SH-SY5Y (cell line): Measurements from ENCODE around the gene DKK1.

Experiments
- GATA2 ChIP-seq: IDR thresholded peaks from 2 replicates; pipeline ENCODE4 v1.6.1; 2011; ENCODE audit warnings: mild to moderate bottlenecking, low read depth, low read length
- GATA3 ChIP-seq: IDR thresholded peaks from 2 replicates; pipeline ENCODE4 v1.6.1; 2011; ENCODE audit warnings: low read depth, mild to moderate bottlenecking, low read length, moderate library complexity

Gene DKK1

DNA sequence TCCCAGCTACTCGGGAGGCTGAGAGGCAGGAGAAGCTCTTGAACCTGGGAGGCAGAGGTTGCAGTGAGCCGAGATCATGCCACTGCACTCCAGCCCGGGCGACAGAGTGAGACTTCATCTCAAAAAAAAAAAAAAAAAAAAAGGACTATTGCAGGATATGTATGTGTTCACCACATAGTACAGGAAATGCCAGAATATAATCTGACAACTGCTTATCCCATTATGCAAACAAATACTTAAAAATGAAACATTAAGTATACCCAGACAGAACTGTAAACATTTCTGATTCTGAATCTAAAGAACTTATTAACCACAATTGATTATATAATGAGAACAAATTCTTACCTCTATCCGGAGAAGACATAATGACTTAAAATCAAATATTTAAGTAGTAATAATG is 18.7 kb downstream of the DKK1 start:
- TF ChIP-seq GATA2 (no peak), GATA3 (no peak)

DNA sequence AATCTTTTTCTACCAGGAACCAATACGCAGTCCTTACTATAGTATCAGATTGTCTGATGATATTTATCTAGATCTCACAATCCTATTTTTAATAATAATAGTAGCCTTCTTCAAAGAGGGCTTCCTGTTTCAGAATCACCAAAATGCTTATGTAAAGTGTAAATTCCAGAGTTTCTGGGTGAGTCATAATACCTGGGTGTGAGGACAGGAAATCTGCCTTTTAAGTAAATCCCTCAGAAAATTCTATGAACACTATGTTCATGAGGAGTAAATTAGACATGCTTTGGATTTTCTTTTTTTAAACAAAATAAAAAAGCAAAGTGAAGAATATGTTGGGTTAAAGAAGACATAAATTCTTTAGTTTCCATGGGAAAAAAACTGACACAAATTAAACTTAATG is 20.5 kb downstream of the DKK1 start:
- TF ChIP-seq GATA2, result no peak
- TF ChIP-seq GATA3, result no peak

DNA sequence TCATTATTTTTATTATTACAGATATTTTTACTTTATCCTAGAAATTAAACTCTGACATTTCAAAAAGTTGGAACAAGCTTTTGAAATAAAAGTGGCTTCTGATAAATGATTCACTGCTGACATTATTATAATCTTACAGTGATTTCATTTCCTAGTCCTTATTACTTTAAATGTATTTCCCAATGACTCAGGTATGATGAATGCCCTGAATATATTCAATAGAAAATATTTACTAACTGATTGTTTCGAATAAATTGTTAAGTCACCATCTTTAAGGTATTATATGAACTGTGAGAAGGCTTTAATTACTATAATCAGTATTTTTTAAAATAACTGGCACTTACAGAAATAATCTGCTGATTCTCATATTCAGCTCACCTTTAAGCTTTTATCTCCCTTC is 21.6 kb downstream of the DKK1 start:
- TF ChIP-seq GATA3 (no peak), GATA2 (no peak)

DNA sequence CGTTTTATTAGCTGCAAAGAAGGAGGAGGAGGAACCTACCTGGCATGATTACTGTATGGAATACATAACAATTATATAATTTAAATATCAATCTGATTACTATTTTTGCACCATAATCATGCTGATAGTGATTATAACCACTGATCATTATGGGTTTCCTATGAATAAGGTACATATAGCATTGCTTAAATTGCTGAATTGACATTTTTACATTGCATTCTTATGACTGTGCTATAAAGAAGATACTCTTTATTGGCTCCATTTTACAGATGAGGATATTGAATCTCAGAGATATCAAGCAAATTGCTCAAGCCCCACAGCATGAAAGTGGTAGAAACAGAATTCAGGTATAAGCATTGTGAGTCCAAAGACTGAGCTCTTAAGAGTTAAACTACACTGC is 23.1 kb downstream of the DKK1 start:
- TF ChIP-seq GATA2 (no peak), GATA3 (no peak)

DNA sequence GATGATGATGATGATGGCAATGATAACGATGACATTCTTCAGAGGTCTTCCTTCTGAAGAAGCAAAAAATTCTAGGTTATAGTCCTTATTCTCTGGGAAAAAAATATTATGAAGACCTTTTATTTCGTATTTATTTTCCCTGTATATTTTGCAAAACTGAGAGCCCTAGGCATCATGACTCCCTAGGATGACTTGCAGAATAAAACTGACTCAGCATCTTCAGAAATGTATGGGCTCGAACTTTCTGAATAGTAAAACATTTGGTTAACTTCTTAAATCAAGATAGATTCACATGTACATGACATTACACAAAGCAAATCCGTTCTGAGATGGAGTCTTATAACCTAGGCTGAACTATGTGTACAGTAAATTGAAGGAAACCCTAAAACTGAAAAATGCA is 29.4 kb downstream of the DKK1 start:
- TF ChIP-seq GATA2, result no peak
- no peak for TF ChIP-seq GATA3

DNA sequence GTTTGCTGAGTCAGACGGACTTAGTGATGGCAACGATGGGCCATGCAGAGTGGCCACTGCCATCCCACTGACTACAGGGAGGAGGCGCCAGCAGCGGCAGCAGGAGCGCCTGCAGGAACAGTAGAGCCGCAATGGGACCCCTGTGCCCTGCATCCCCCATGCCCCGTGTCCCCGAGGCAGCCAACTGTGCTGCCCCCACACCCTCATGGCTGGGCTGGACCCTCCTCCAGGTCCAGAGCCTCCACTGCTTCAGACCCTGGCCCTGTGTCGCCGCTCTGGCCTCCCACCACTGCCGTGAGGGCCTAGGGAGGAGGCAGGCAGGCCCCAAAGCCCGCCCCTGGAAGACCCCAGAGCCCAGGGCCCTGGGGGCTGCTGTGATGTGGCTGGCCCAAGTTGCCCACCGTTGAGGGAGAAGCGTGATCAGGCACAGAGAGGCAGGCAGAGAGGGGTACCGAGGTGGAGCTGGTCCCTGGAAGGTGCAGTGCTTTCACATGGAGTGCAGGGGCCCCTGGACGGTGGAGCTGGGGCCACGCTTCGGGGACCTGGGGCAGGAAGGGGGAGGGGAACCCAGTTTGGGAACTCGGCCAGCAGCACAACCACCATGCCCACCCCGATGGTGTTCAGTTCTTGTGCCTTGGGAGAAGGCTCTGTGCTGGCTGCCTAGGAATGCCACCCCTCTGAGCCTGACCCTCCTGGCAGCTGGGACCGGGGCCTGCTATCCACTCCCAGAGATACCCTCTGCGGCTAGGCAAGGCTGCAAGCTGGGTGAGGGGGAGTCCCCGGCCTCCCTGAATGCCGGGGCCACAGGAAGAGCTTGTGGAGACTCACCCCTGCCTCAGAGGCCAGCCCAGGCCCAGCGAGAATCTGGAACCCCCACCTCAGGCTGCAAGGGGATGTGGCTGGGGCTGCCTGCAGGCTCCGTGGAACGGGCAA is 32.6 kb downstream of the DKK1 start:
- TF ChIP-seq GATA3 (no peak), GATA2 (no peak)

DNA sequence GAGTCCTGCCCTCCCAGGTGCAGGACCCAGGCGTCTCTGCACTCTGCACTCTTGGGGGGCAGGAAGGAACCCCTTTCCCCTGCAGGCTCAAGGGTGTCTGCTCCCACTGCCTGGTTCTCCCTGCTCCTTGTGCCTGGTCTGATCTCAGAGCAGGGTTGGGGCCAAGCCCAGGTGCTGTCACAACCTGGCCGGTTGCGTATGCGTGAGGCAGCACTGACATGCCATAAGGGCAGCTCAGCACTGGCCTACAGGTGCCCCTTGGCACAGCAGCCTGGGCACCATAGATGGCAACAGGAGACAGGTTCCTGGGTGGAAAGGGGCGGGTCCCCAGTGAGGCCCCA is 33.2 kb downstream of the DKK1 start:
- TF ChIP-seq GATA2, result no peak
- TF ChIP-seq GATA3, result no peak

DNA sequence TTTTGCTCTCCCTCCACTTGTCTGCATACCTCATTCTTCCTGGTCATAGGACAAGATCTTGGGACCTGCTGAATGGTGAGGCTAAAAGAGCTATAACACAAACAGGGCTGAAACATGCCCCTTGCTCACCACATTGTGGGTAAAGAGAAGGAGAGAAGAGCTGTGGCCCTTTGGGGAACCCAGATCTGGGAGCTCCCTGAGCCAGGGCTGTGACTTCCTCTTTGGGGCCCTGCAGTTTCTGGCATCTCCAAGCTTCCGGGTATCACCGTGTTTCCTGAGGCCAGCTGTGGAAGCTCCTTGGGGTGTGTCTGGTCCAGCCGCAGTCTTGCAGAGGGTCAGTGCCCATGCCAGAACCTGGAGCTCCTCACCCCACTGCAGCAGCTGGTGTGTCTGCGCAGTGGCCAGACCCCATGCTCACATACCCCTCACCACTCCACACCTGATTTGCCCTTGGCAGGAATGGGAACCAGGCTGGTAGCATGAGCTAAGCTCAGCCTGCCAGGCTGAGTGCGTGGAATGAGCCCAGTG is 34.0 kb downstream of the DKK1 start:
- TF ChIP-seq GATA3, result no peak
- TF ChIP-seq GATA2, result no peak

DNA sequence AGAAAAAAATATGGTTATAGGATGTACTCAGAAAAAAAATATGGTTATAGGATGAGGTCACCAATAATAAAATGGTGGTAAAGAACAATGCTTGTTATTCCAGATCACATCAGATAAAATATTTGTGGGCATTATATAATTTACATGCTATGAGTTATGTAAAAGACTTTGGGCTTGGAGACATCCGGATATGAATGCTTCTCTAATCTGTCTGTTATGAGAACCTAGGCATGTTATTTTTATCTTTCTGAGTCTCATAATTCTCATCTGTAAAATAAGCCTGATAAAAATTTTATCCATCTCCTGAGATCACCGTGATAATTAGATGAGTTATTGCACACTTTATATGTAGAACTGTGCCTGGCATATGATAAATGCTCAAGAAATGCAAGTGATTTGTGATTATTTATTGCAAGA is 37.8 kb downstream of the DKK1 start:
- no peak for TF ChIP-seq GATA3
- TF ChIP-seq GATA2, result no peak

DNA sequence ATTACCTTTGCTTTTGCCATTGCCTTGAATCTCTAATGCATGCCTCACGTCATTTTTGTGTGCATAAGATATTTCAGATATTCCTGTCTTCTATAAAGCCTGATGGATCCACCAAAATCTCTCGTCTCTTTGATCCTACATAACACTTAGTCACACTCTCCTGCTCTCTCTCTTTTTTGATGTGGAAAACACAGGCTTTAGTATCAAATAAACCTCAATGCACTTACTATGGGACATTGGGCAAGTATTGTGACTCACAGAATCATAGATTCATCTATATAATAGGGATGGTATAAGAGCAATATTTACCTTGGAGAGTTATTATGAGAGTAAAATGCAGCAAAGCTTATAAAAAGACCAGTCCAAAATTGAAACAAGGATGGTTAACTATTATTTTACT is 39.1 kb downstream of the DKK1 start:
- TF ChIP-seq GATA2 (no peak), GATA3 (no peak)

DNA sequence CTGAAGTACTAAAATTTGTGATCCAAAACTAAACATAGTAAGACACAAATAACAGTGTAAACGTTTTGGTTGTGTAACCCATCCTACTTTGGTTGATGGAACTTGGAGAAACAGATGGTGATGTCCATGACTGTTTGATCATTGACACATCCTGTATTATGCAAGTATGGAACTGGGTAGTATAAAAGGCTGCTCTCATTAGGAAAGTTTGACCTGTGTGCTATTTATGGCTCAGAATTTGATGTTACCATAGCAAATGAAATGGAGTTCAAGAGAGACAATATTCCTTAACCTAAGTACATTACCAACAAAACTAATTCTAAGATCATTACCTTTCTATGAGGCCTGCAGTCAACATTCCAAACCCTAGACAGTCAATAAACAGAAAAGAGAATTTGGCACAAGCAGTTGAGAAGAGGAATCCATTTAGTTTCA is 39.9 kb downstream of the DKK1 start:
- TF ChIP-seq GATA3, result no peak
- no peak for TF ChIP-seq GATA2

DNA sequence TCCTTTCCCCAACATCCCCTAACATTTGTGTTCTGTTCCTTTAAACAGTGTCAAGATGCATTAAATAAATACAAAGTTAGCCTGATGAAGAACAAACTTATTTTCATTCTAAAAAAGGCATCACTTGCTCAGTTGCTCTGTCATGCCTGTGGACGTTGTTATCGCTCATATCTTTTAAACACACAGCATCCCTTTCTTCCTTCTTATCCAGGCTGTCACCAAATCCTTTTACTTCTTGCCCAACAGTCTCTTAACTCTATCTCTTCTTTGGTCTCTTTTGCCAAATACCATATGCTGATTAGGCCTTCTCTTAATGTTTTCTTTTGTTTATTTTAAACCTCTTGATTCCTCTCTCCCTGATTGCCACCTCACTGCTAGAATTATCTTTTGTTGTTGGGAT is 43.9 kb downstream of the DKK1 start:
- TF ChIP-seq GATA3 (no peak), GATA2 (no peak)

DNA sequence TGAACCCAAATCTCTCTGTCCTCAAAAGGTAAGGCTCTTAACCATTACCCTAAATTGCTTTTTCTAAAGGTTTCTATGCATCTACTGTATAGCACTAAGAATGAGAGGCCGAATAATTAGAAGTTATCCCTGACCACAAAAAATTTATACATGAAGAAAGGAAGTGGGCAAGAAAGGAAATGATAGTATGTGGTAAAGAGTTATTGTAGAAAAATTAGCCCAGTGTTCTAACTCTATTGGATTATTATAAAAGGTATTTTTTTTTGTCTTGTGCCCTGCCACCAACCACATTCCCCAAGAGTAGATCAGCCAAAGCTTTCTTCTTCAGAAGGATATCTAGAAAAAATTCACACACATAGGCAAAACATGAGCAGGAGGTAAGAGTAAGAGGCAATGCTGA is 45.4 kb downstream of the DKK1 start:
- no peak for TF ChIP-seq GATA2
- no peak for TF ChIP-seq GATA3
